Occipital lobe (tissue), 2 donors: ENCODE results near the gene SH3RF2. TPM values are rescaled to one million over a fixed set of nuclear protein-coding genes. Genes with fewer than 3 reads are reported as not detected.
"Not testable (repeated sequence)": the region's sequence is repeated elsewhere in the genome, so short reads cannot be mapped to it uniquely, and the experiment has no call there.

ENCODE experiments used
- DNase-seq: peaks from one replicate; lab custom pipeline; 2025; lab: John Stamatoyannopoulos, UW
- total RNA-seq: library from RNA; depleted of rRNA; stranded (reverse); fragments of >200 nt; gene quantifications from one replicate; pipeline ENCODE4 v1.2.3, GENCODE V29; 2014

SH3RF2 gene
- total RNA-seq, 1 donor from 2014 or later: 0.31 TPM

DNA sequence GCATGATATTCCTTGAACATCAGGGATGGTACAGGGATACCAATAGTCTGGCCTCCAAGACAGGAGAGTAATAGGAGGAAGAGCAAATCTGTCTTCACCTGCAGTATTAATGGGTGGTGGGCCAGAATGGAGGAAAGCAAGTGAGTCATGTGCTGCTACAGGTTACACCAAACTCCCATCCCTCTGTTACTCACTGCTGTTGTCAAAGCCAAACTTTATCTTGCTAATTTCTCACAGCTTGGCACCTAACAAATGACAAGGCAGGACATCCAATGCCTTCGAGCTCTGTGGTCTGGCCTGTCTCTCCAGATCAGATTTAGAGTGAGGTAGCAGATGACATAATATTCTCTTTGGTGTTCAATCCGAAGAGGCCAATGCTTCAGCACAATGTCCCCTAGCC lies 142.2 kb downstream of the SH3RF2 start:
- DNase-seq: no peak

DNA sequence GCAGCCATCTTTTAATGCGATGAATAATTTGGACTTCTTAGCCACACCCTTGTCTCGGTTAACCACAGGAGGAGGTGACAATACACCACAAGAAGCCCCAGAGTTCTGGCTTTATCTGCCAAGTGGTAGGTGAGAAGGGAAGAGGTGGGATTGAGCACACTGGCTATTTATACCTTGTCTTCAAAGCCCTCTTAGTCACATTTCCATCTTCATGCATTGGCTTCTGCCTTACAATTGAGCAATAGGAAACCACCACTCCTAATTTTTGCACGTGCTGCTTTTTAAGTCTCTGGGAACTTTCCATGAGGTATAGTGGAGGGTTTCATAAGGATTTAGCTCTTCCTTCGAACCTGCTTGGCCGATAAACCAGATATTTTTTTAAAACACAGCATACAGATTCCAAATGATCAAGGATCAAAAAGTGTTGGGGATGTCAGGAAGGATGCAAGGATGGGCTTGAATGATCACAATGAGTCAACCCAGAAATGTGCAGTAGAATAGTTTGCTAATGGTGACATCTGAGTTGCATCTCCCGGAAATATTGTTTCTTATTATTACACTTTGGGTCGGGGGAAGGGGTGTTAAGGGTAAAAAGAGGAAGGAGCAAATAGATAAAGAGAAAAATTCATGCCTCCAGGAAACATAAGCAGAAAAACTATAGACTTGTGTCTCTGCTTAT lies 143.5 kb downstream of the SH3RF2 start:
- DNase-seq: no peak

DNA sequence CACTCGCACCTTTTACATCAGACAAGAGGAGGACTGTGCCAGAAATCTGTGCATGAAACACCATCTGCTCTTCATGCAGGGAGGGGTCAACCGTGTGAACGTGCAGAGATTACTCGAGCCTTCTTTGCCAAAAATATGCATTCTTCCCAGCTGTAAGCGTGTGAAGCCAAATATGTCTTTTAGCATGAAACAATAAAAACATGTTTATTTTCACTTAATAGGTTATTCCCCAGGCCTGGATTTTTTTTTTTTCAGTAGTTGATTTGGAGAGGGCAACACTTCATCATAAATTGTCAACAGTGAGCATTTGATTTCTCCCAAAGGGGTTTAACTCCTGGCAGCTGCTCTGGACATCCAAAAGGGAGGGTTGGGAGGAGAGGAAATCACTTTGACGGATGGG lies 145.2 kb downstream of the SH3RF2 start:
- DNase-seq: no peak

DNA sequence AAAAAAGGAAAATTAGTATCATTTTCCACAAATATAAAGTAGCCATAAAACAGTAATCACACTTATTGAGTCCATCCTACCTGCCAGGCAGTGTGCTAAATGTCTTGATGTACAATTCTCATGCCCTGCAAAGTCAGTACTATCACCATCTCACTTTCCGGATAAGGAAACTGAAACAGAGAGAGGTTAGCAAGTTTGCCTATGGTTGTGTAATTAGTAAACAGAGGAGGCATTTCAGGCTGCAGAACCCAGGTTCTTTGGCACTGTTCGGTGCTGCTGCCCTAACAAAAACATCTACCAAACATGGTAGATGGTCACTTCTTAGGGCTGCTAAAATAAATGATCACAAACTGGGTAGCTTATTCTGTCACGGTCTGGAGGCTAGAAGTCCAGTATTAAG lies 146.4 kb downstream of the SH3RF2 start:
- DNase-seq: no peak

DNA sequence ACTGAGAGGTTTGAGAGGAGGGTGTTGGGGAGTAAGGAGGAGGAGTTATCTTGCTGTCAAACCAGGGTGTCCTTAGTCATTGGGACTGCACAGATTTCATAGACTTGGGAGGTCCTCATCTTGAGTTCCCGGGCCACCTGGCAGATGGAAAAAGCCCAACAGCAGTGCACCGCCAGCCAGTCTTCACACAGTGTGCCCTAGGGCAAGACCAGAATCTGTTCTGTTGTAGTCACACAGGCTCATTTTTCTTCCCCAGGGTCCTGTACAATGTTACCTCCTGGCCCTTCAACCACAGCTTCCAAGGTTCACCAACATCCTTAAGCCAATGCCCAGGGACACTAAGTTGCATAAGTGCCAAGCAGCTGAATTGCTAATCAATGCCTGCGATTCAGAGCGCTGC lies 148.0 kb downstream of the SH3RF2 start:
- DNase-seq: no peak

DNA sequence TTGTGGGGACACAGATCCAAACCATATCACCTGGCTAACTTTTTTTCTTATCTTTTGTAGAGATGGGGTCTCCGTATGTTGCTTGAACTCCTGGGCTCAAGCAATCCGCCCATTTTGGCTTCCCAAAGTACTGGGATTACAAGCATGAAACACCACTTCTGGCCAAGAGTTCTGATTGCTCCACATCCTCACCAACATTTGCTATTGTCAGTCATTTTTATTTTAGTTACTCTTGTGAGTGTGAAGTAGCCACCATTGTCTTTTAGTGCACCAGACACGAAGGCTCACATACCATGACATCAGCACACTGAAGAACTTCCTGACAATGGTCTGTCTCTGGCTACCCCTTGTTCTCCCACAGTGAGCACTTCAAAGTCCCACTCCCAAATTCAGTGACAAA lies 151.7 kb downstream of the SH3RF2 start:
- DNase-seq: no peak

DNA sequence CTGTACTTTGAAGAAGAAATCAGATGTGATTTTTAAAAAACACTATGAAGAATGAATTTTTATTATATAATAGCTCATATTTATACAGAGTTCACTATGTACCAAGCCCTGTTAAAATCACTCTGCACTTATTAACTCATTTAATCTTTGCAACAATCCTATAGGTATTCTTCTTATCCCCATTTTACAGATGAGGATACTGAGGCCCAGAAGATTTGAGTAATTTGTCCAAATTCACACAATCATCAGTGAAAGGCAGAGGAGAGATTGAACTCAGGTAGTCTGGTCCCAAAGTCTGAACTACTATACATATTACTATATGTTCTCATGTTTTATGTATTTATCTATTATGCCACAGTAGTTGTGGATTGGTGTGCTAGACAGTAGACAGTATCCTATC lies 152.9 kb downstream of the SH3RF2 start:
- no peak for DNase-seq

DNA sequence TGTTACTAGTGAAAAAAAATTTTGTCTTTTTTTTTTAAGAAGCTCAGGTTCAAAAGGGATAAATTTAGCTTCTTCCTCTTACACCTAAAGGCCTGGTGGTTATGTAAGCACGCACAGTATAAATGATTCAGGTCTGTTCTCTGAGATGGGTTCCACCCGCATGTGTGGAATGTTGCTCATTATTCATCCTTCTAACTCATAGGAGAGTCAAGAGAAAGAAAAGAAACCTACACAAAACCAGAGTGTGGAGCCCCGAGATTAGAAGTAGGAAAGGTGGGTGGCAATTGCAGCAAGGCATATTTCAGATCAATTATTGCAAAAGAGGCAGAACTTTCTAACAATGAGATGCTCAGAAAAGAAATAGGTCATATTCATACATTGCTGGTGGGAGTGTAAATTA lies 155.5 kb downstream of the SH3RF2 start:
- no peak for DNase-seq

DNA sequence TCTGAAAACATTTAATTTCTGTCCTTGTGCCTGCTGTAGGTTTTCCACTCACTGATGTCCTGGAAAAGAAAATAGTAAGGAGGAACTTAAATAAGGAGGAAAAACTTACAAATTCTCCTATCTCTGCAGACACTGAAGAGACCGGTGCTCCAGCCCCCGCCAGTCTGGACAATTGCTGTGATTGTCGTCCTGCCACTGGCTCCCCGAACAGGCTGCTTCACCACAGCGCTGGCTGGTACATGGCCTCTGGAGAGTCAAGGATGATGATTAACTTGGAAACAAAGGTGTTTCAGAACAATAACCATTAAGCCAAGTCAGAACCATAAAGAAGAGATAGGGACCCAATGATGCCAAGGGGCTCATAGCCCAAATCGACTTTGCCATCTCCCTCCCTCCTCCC lies 161.7 kb downstream of the SH3RF2 start:
- DNase-seq: no peak

DNA sequence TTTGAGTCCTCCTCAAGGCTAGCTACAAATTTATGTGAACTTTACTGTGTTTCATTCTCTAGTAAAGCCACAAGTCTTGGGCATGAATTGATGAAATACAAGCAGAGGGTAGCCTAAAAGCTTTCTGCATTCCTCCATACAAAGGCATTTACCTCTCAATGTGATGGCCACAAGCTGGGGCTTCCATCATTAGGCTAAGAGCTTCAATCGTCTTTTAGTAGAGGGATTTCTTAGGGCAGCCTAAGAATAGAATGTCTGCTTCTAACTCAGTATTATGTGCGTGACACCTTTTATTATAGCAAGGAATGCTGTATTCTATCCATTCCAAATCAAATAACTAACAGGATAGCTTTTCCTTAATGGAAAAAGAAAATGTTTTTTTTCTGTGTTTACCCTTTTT lies 165.3 kb downstream of the SH3RF2 start:
- DNase-seq: no peak

DNA sequence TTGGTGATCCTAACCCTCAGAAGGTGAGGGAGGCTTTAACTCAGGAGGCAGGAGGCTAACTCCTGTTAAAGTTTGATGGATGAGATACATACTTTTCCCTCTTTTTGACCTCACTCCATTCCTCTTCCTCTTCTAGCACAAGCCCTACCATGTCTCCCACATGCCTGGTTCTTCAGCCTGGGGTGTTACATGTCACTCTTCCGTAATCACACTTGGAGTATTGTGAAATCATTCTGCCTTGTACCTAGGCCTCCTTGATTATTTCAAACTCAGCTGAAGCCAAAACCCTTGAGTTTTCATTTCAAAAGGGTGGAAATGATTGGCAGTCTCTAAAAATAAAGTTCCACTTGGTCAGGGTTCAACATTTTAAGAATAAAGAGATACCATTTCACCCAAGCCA lies 167.2 kb downstream of the SH3RF2 start:
- DNase-seq: no peak

DNA sequence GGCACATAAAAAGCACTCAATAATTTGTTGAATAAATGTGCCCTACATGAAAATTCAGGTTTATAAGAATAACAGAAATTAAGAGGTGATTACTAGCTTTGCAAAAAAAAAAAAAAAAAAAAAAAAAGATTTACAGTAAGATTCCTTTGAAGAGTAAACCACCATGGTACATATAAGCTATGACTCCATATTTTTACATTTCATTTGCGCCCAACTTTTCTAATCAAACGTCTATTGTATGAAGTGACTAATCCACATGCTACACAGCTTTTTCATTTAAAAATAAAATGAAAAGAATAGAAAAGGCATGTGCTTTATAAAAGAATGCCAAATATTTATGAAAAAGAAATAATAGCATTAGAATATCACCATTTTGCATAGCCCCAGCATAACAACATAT lies 169.1 kb downstream of the SH3RF2 start, which contains the start of gene PLAC8L1:
TSS of gene PLAC8L1 (minus strand) at position 101 of the 400 bp plus-strand sequence. CDS start 1,266 bp downstream, outside the sequence.
- DNase-seq: no peak

DNA sequence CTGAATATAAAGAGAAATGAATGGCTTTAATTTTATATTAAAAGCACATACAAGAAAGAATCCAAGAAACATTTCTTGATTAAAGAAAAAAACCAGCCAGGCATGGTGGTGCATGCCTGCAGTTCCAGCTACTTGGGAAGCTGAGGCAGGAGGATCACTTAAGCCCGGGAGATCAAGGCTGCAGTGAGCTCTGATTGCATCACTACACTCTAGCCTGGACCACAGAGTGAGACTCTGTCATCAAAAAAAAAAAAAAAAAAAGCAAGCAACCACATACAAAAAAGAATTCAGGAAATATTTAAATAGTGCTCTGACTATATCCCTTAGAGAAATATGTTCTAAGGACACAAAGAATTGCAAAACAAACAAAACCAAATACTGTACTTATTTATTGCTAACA lies 171.5 kb downstream of the SH3RF2 start:
- DNase-seq: no peak

DNA sequence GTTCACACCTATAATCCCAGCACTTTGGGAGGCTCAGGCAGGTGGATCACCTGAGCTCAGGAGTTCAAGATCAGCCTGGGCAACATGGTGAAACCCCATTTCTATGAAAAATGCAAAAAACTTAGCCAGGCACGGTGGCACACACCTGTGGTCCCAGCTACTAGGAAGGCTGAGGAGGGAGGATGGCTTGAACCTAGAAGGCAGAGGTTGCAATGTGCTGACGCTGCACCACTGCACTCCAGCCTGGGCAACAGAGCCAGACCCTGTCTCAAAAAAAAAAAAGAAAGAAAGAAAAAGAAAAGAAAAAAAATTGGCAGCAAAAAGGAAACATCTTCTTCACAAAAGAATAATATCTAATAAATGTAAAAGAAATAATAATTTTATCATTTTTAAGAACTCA lies 172.5 kb downstream of the SH3RF2 start:
- not testable (repeated sequence) for DNase-seq

DNA sequence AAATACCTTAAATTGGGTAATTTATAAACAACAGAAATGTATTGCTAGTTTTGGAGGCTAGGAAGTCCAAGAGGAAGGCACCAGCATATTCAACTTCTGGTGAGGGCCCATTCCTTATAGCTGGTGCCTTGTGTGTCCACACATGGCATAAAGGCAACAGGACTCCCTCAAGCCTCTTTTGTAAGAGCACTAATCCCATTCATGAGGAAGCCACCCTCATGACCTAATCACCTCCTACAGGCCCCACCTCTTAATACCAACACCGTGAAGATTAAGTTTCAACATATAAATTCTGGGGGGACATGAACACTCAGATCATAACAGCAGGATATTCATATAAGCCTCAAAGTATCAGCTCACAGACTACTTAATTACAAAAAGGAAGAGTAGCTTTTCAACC lies 173.0 kb downstream of the SH3RF2 start:
- no peak for DNase-seq

DNA sequence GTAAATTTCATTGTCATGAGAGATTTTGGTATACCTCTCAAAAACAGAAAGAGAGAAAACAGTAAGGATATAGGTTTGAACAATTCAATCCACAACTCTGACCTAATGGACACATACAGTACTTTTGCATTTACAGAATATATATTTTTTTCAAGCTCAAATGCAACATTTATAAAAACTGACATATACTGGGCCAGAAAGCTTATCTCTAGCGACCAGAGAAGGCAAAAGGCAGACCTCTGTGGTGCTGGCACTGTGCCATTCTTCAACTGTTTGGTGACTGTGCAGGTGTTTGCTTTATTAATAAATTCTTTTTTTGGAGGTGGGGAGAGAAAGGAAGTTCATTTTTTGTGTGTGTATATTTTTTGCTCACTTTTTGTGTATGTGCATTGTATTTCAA lies 175.0 kb downstream of the SH3RF2 start:
- no peak for DNase-seq

DNA sequence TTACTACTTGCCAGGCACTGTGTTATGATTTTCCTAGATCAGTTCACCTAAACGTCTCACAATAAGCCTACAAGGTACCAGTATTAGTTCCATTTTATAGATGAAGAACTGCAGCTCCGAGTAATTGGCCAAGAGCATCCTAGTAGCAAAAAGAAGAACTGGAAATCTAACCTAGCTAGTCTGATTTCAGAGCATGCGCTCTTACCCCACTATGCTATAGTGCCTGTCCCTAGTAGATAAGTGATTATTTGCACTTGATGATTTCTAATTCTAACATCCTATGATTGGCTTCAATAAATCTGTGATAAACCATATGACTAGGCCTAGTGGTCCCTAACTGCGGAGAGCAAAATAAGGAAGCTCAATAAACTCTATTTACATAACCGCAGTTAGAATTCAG lies 176.1 kb downstream of the SH3RF2 start:
- no peak for DNase-seq

Other genes starting within 250 kb of the SH3RF2 start
- 13.3 TPM for gene PRELID2, start 101.2 kb upstream of the SH3RF2 start, total RNA-seq
- gene GRXCR2, start 63.6 kb upstream of the SH3RF2 start, total RNA-seq: not detected
- not detected for gene PLAC8L1, start 169.0 kb downstream of the SH3RF2 start, total RNA-seq
- 151 TPM for gene LARS1, start 246.1 kb downstream of the SH3RF2 start, total RNA-seq